Measurements from ENCODE around the gene PMFBP1. TPM values are rescaled to one million over a fixed set of nuclear protein-coding genes. Genes with fewer than 3 reads are reported as not detected.
"Not testable (repeated sequence)": the region's sequence is repeated elsewhere in the genome, so short reads cannot be mapped to it uniquely, and the experiment has no call there.

The PMFBP1 gene
- polyA plus RNA-seq, 1 of the 3 experiments (the other 2 are of a cell fraction) = 0.16 TPM

DNA sequence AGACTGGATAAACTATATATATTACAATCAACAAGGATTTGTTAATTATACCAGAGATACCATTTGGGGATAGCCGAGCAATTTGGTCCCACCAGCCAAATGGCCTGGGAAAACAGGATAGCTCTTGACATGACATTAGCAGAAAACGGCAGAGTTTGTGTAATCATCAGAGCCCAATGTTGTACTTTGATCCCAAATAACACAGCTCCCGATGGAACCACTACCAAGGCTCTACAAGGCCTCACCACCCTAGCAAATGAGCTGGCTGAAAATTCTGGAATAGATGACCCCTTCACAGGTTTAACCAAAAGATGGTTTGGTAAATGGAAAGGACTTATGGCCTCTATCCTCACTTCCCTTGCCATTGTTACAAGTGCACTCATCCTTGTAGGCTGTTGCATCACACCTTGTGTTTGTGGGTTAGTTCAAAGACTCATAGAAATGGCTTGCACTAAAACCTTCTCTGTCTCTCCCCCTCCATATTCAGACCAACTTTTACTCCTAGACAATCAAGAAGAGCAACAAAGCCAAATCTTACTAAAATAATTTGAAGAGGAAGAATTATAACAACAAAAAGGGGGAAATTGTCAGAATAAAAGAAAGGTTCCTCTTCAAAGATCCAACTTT, 88.1 kb downstream of the PMFBP1 start:
- Histone ChIP-seq H3F3A (replicated peaks; ENCODE audit: insufficient read depth) (no peaks in the 10 kb centered on the region), H3K9me2 (no peaks in the 10 kb centered on the region), H2AFZ (ENCODE audit: low read depth) (no peak overlapping the region), H3K27ac (ENCODE audit: low read depth in 2 of 2, low read length in 1 of 2) (no peak overlapping the region), H3K9me3 (peaks cover 10% of the 10 kb centered on the region; the same call in 1 of the 2 replicates), H3K36me3 (replicated peaks in 1 of 2; ENCODE audit: control insufficient read depth in 1 of 2, insufficient read depth in 2 of 2, low read length in 1 of 2) (peaks cover 42% of the 10 kb centered on the region in 2 experiments), H4K20me1 (ENCODE audit: insufficient read depth) (no peaks in the 10 kb centered on the region), H3K4me1 (ENCODE audit: control insufficient read depth in 1 of 2, insufficient read depth in 2 of 2, low read depth in 1 of 2, low read length in 1 of 2) (no peaks in the 10 kb centered on the region), H3K9ac (no peak overlapping the region), H3K79me2 (ENCODE audit: insufficient read depth) (no peaks in the 10 kb centered on the region), H3K4me3 (ENCODE audit: low read depth in 2 of 2, low read length in 1 of 2) (no peak overlapping the region), H3K27me3 (ENCODE audit: insufficient read depth) (no peaks in the 10 kb centered on the region), H3K4me2 (no peak overlapping the region)
- ChIA-PET CTCF (interaction anchor here (0.6 to 1.0 kb wide), 2 partner anchors 17 to 339 kb away, joined by 3 read pairs; no protein-coding TSS in a partner anchor), POLR2A (no interaction called here)
- WGBS (ENCODE audit: low lambda C conversion rate) = 46% methylated on average over 3 of the region's 3 CpGs
- TF ChIP-seq ELF1 (IDR thresholded peaks at IDR 0.05) (no peak), TAF1 (IDR thresholded peaks at IDR 0.05; ENCODE audit: borderline replicate concordance, low read depth, low read length) (no peak), NRF1 (IDR thresholded peaks at IDR 0.05; ENCODE audit: low read depth, low read length) (no peak), NFIC (IDR thresholded peaks at IDR 0.05; ENCODE audit: borderline replicate concordance) (no peak), IRF3 (IDR thresholded peaks at IDR 0.05; ENCODE audit: low read depth, low read length) (no peak), YY1 (IDR thresholded peaks at IDR 0.05; ENCODE audit: low read depth) (no peak)
- TF ChIP-seq, protein P1, sequence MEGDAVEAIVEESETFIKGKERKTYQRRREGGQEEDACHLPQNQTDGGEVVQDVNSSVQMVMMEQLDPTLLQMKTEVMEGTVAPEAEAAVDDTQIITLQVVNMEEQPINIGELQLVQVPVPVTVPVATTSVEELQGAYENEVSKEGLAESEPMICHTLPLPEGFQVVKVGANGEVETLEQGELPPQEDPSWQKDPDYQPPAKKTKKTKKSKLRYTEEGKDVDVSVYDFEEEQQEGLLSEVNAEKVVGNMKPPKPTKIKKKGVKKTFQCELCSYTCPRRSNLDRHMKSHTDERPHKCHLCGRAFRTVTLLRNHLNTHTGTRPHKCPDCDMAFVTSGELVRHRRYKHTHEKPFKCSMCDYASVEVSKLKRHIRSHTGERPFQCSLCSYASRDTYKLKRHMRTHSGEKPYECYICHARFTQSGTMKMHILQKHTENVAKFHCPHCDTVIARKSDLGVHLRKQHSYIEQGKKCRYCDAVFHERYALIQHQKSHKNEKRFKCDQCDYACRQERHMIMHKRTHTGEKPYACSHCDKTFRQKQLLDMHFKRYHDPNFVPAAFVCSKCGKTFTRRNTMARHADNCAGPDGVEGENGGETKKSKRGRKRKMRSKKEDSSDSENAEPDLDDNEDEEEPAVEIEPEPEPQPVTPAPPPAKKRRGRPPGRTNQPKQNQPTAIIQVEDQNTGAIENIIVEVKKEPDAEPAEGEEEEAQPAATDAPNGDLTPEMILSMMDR (IDR thresholded peaks at IDR 0.05) = no peak
- TF ChIP-seq, protein P2, sequence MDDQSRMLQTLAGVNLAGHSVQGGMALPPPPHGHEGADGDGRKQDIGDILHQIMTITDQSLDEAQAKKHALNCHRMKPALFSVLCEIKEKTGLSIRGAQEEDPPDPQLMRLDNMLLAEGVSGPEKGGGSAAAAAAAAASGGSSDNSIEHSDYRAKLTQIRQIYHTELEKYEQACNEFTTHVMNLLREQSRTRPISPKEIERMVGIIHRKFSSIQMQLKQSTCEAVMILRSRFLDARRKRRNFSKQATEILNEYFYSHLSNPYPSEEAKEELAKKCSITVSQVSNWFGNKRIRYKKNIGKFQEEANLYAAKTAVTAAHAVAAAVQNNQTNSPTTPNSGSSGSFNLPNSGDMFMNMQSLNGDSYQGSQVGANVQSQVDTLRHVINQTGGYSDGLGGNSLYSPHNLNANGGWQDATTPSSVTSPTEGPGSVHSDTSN (IDR thresholded peaks at IDR 0.05) = no peak
- TF ChIP-seq, protein P3, sequence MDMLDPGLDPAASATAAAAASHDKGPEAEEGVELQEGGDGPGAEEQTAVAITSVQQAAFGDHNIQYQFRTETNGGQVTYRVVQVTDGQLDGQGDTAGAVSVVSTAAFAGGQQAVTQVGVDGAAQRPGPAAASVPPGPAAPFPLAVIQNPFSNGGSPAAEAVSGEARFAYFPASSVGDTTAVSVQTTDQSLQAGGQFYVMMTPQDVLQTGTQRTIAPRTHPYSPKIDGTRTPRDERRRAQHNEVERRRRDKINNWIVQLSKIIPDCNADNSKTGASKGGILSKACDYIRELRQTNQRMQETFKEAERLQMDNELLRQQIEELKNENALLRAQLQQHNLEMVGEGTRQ (IDR thresholded peaks at IDR 0.05; ENCODE audit: borderline replicate concordance, low read depth, low read length) = no peak
- TF ChIP-seq, protein P4, sequence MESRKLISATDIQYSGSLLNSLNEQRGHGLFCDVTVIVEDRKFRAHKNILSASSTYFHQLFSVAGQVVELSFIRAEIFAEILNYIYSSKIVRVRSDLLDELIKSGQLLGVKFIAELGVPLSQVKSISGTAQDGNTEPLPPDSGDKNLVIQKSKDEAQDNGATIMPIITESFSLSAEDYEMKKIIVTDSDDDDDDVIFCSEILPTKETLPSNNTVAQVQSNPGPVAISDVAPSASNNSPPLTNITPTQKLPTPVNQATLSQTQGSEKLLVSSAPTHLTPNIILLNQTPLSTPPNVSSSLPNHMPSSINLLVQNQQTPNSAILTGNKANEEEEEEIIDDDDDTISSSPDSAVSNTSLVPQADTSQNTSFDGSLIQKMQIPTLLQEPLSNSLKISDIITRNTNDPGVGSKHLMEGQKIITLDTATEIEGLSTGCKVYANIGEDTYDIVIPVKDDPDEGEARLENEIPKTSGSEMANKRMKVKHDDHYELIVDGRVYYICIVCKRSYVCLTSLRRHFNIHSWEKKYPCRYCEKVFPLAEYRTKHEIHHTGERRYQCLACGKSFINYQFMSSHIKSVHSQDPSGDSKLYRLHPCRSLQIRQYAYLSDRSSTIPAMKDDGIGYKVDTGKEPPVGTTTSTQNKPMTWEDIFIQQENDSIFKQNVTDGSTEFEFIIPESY (IDR thresholded peaks at IDR 0.05; ENCODE audit: borderline replicate concordance, low read depth) = no peak
- DNase-seq = no peak

DNA sequence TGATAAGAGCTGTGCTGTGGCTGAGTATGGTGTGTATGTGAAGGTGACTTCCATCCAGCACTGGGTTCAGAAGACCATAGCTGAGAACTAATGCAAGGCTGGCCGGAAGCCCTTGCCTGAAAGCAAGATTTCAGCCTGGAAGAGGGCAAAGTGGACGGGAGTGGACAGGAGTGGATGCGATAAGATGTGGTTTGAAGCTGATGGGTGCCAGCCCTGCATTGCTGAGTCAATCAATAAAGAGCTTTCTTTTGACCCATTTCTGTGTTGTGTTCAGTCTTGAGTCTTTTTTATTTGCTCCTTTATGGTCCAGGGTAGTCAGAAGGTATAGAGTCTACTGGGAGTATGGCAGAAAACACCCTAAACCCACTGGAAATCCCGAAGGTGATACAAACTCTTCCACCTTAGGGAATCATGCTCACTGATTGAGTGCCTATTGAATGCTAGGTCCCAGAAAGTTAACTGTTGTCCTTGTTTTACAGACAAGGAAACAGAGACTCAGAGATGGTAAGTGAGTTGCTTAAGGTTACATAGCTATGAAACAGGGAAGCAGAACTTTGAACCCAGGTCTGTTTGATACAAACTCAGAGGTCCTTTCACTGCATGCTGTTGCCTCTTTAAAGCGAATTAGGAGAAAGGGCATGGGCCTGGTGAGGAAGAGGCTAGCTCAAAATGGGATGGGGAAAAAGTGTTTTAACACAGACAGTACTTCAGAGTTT, 94.8 kb downstream of the PMFBP1 start:
- H3K4me2 ChIP-seq; H3K4me1 ChIP-seq (ENCODE audit: control insufficient read depth in 1 of 2, insufficient read depth in 2 of 2, low read depth in 1 of 2, low read length in 1 of 2); H2AFZ ChIP-seq (ENCODE audit: low read depth); H4K20me1 ChIP-seq (ENCODE audit: insufficient read depth); H3K27ac ChIP-seq (ENCODE audit: low read depth in 2 of 2, low read length in 1 of 2); H3K4me3 ChIP-seq (ENCODE audit: low read depth in 2 of 2, low read length in 1 of 2); H3K9ac ChIP-seq; DNase-seq; H3K27me3 ChIP-seq (ENCODE audit: insufficient read depth); POLR2A ChIA-PET; H3K9me2 ChIP-seq; H3F3A ChIP-seq (replicated peaks; ENCODE audit: insufficient read depth); H3K9me3 ChIP-seq; H3K36me3 ChIP-seq (replicated peaks in 1 of 2; ENCODE audit: control insufficient read depth in 1 of 2, insufficient read depth in 2 of 2, low read length in 1 of 2); H3K79me2 ChIP-seq (ENCODE audit: insufficient read depth): not testable (repeated sequence)
- CTCF ChIA-PET = interaction anchor here (1.6 kb wide), 1 partner anchor 10 kb away, joined by 6 read pairs; no protein-coding TSS in a partner anchor
- WGBS (ENCODE audit: low lambda C conversion rate) = 88% methylated on average over 2 of the region's 5 CpGs

GRCh38 chr16:72075067-72075466, 96.9 kb downstream of the PMFBP1 start:
- H2AFZ ChIP-seq (ENCODE audit: low read depth); H3K27me3 ChIP-seq (ENCODE audit: insufficient read depth); H3K4me3 ChIP-seq (ENCODE audit: low read depth in 2 of 2, low read length in 1 of 2); H3K4me2 ChIP-seq; H3K9me3 ChIP-seq; H3K27ac ChIP-seq (ENCODE audit: low read depth in 2 of 2, low read length in 1 of 2); H3K9ac ChIP-seq; H3K9me2 ChIP-seq; H3K79me2 ChIP-seq (ENCODE audit: insufficient read depth); H3K4me1 ChIP-seq (ENCODE audit: control insufficient read depth in 1 of 2, insufficient read depth in 2 of 2, low read depth in 1 of 2, low read length in 1 of 2); H3F3A ChIP-seq (replicated peaks; ENCODE audit: insufficient read depth); H4K20me1 ChIP-seq (ENCODE audit: insufficient read depth); POLR2A ChIA-PET; H3K36me3 ChIP-seq (replicated peaks in 1 of 2; ENCODE audit: control insufficient read depth in 1 of 2, insufficient read depth in 2 of 2, low read length in 1 of 2); DNase-seq: not testable (repeated sequence)
- CTCF ChIA-PET = interaction anchor here (1.6 kb wide), 1 partner anchor 8 kb away, joined by 3 read pairs; no protein-coding TSS in a partner anchor
- 87% methylated on average over 2 of the region's 6 CpGs for WGBS (ENCODE audit: low lambda C conversion rate)
